Astrocyte (in vitro differentiated cells and primary cell): ENCODE data around the gene FMNL1. TPM values are rescaled to one million over a fixed set of nuclear protein-coding genes. Genes with fewer than 3 reads are reported as not detected.

Experiments
- DNase-seq: peaks from one replicate; pipeline ENCODE4 v3.0.0-alpha.2; 2010; ENCODE audit warnings: low read depth
- FAIRE-seq: peaks from 2 replicates; lab custom pipeline; 2011; peaks lifted over from hg19 to GRCh38; lab: Jason Lieb, UNC
- H2AFZ ChIP-seq: 2 replicates; pipeline ENCODE4 v1.6.0; 2012; ENCODE audit warnings: low read depth, low read length, inconsistent platforms
- H3K27ac ChIP-seq: 2 replicates; pipeline ENCODE4 v1.5.1; 2011; ENCODE audit warnings: low read depth, low read length, inconsistent platforms
- H3K27me3 ChIP-seq: 2 replicates; pipeline ENCODE4 v1.6.0; 2011; ENCODE audit warnings: low read length, inconsistent platforms; ENCODE audit not compliant: insufficient read depth
- H3K36me3 ChIP-seq: 2 replicates; pipeline ENCODE4 v1.5.1; 2011; ENCODE audit warnings: low read length, inconsistent platforms; ENCODE audit not compliant: insufficient read depth
- H3K4me1 ChIP-seq: 2 replicates; pipeline ENCODE4 v1.5.1; 2011; ENCODE audit warnings: low read length, inconsistent platforms; ENCODE audit not compliant: insufficient read depth
- H3K4me2 ChIP-seq: 2 replicates; pipeline ENCODE4 v1.6.0; 2012; ENCODE audit warnings: low read length, inconsistent platforms
- H3K4me3 ChIP-seq: 2 replicates; pipeline ENCODE4 v1.5.1; 2011; ENCODE audit warnings: low read depth, mild to moderate bottlenecking, low read length, inconsistent platforms; ENCODE audit not compliant: insufficient read depth
- H3K79me2 ChIP-seq: 2 replicates; pipeline ENCODE4 v1.6.0; 2012; ENCODE audit warnings: mild to moderate bottlenecking, low read length, inconsistent platforms; ENCODE audit not compliant: insufficient read depth
- H3K9ac ChIP-seq: 2 replicates; pipeline ENCODE4 v1.6.0; 2012; ENCODE audit warnings: mild to moderate bottlenecking, low read length, inconsistent platforms
- H3K9me3 ChIP-seq: 2 replicates; pipeline ENCODE4 v1.5.1; 2012; ENCODE audit warnings: low read depth, mild to moderate bottlenecking, low read length, inconsistent platforms; ENCODE audit not compliant: insufficient read depth
- H4K20me1 ChIP-seq: 2 replicates; pipeline ENCODE4 v1.6.0; 2012; ENCODE audit warnings: low read length, inconsistent platforms; ENCODE audit not compliant: insufficient read depth
- H3K27ac Mint-ChIP-seq: one replicate; pipeline ENCODE4 v1.8.0; 2021; ENCODE audit warnings: mild to moderate bottlenecking, mixed read lengths; ENCODE audit not compliant: unreplicated experiment
- H3K27me3 Mint-ChIP-seq: one replicate; pipeline ENCODE4 v1.8.0; 2021; ENCODE audit warnings: low read depth, mixed read lengths; ENCODE audit not compliant: unreplicated experiment
- H3K36me3 Mint-ChIP-seq: one replicate; pipeline ENCODE4 v1.8.0; 2021; ENCODE audit warnings: low read depth, mixed read lengths; ENCODE audit not compliant: unreplicated experiment
- H3K4me1 Mint-ChIP-seq: one replicate; pipeline ENCODE4 v1.8.0; 2021; ENCODE audit warnings: low read depth, mixed read lengths; ENCODE audit not compliant: unreplicated experiment
- H3K4me3 Mint-ChIP-seq: one replicate; pipeline ENCODE4 v1.8.0; 2021; ENCODE audit warnings: mild to moderate bottlenecking, moderate library complexity, mixed read lengths; ENCODE audit not compliant: unreplicated experiment
- H3K9me3 Mint-ChIP-seq: one replicate; pipeline ENCODE4 v1.8.0; 2021; ENCODE audit warnings: mild to moderate bottlenecking, mixed read lengths; ENCODE audit not compliant: unreplicated experiment
- EZH2 ChIP-seq: IDR thresholded peaks from 2 replicates; pipeline ENCODE4 v1.6.1; 2012; ENCODE audit warnings: mild to moderate bottlenecking, low read length, inconsistent platforms; ENCODE audit not compliant: insufficient read depth
- total RNA-seq: library from RNA; stranded (reverse); gene quantifications from 2 replicates; pipeline ENCODE4 v1.2.1, GENCODE V29; 2021
- TF ChIP-seq, protein P1 (sequence below): IDR thresholded peaks from 2 replicates; pipeline ENCODE4 v1.5.1; 2011; ENCODE audit warnings: low read depth, mild to moderate bottlenecking, inconsistent platforms, low read length, moderate library complexity; ENCODE audit not compliant: insufficient read depth

FMNL1 gene
- total RNA-seq, 1 donor from 2014 or later: 4.0 TPM

DNA sequence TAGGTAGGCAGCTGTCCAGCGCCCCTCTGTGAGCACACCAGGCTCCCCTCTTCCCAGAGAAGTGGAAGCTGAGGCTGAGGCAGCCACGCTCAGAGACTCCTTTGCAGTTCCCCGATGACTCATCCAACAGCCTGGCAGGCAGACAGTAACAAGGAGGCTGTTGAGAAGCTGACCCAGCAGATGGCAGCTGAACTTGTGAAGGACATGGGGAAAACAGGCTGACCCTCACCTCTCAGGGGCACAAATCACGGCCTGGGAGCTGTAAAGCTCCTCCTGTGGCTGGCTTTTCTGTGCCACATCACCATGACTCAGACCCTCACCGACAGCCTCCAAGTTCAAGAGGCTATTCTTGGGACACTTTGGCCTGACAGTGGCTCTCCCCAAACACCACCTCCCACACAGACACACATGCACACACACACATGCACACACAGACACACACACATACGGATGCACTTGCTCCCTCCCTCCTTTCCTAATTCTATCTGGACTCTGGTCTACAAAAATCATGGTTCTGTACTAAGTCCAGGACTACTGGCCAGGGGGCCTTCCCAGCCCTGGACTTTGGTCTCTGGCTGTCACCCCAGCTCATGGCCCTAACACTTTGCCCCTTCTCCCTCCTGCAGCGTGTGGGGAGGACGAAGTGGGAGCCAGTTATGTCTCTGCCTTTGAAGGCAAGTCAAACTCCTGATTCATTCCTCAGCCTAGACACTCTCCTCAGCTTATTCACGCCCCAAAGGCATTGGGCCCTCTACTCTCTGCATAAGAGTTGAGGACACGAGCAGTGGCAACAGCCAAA, 71.9 kb downstream of the FMNL1 start:
- H3K9ac ChIP-seq: peak overlapping the region; percentile 34
- Mint-ChIP-seq H3K27me3 (no peaks in the 10 kb centered on the region), H3K27ac (peak overlapping the region; percentile 89), H3K4me3 (peak overlapping the region; percentile 66), H3K36me3 (peaks cover 27% of the 10 kb centered on the region), H3K4me1 (peaks cover 57% of the 10 kb centered on the region), H3K9me3 (no peaks in the 10 kb centered on the region)
- peaks cover 90% of the 10 kb centered on the region for H4K20me1 ChIP-seq
- peak overlapping the region; percentile 49 for H3K27ac ChIP-seq
- peak overlapping the region; percentile 61 for H3K4me2 ChIP-seq
- no peak overlapping the region for H3K4me3 ChIP-seq
- no peak overlapping the region for H2AFZ ChIP-seq
- peaks cover 90% of the 10 kb centered on the region for H3K79me2 ChIP-seq
- H3K36me3 ChIP-seq: peaks cover 5% of the 10 kb centered on the region
- no peaks in the 10 kb centered on the region for H3K9me3 ChIP-seq
- no peaks in the 10 kb centered on the region for H3K27me3 ChIP-seq
- DNase-seq (peak; percentile 86), FAIRE-seq (peak; percentile 85)
- H3K4me1 ChIP-seq: peaks cover 45% of the 10 kb centered on the region
- TF ChIP-seq, protein P1, sequence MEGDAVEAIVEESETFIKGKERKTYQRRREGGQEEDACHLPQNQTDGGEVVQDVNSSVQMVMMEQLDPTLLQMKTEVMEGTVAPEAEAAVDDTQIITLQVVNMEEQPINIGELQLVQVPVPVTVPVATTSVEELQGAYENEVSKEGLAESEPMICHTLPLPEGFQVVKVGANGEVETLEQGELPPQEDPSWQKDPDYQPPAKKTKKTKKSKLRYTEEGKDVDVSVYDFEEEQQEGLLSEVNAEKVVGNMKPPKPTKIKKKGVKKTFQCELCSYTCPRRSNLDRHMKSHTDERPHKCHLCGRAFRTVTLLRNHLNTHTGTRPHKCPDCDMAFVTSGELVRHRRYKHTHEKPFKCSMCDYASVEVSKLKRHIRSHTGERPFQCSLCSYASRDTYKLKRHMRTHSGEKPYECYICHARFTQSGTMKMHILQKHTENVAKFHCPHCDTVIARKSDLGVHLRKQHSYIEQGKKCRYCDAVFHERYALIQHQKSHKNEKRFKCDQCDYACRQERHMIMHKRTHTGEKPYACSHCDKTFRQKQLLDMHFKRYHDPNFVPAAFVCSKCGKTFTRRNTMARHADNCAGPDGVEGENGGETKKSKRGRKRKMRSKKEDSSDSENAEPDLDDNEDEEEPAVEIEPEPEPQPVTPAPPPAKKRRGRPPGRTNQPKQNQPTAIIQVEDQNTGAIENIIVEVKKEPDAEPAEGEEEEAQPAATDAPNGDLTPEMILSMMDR: no peak
- TF ChIP-seq EZH2: no peak

- Mint-ChIP-seq H3K27me3 (no peaks in the 10 kb centered on the region), H3K4me1 (peaks cover 66% of the 10 kb centered on the region), H3K9me3 (no peaks in the 10 kb centered on the region), H3K27ac (peak overlapping the region; percentile 26), H3K4me3 (no peak overlapping the region), H3K36me3 (peaks cover 27% of the 10 kb centered on the region)
- Histone ChIP-seq H3K27ac (peak overlapping the region; percentile 49), H3K27me3 (no peaks in the 10 kb centered on the region), H3K79me2 (peaks cover 90% of the 10 kb centered on the region), H3K4me2 (peak overlapping the region; percentile 61), H2AFZ (no peak overlapping the region), H4K20me1 (peaks cover 92% of the 10 kb centered on the region), H3K4me1 (peaks cover 51% of the 10 kb centered on the region), H3K36me3 (peaks cover 3% of the 10 kb centered on the region), H3K4me3 (no peak overlapping the region), H3K9ac (no peak overlapping the region), H3K9me3 (no peaks in the 10 kb centered on the region)
- DNase-seq (peak; percentile 93), FAIRE-seq (peak; percentile 54)
- no peak for TF ChIP-seq EZH2
- TF ChIP-seq, protein P1: no peak
Measured at GRCh38 chr17:45294506-45294905, 72.8 kb downstream of the FMNL1 start.
